GM18873 (cell line): Measurements from ENCODE around the gene FLAD1.

Source experiments
- ATAC-seq: cut with Tn5 transposase; IDR thresholded peaks from one replicate; pipeline ENCODE4 v1.9.1; 2021; ENCODE audit warnings: mild to moderate bottlenecking, moderate library complexity, moderate number of reproducible peaks; ENCODE audit not compliant: unreplicated experiment, low FRiP score

Gene FLAD1

GRCh38 chr1:155002464-155003226 is 19.5 kb downstream of the FLAD1 start, which contains the start of gene ZBTB7B:
Gene ZBTB7B (plus strand): TSS chr1:155002802. CDS start chr1:155014661, 11,859 bp downstream.
- no peak for ATAC-seq

- ATAC-seq: no peak
Observed at GRCh38 chr1:155003227-155003765, 20.2 kb downstream of the FLAD1 start.

- ATAC-seq: no peak
Observed at GRCh38 chr1:155003766-155004351, 20.7 kb downstream of the FLAD1 start.

GRCh38 chr1:155004352-155005075 is 21.4 kb downstream of the FLAD1 start:
- no peak for ATAC-seq

- no peak for ATAC-seq
Observed at GRCh38 chr1:155005076-155006011, 22.2 kb downstream of the FLAD1 start.

- no peak for ATAC-seq
Observed at GRCh38 chr1:155006601-155007101, 23.5 kb downstream of the FLAD1 start.

GRCh38 chr1:155007251-155007828 is 24.2 kb downstream of the FLAD1 start:
- ATAC-seq: no peak

GRCh38 chr1:155008015-155008941 is 25.1 kb downstream of the FLAD1 start:
- no peak for ATAC-seq

- no peak for ATAC-seq
Observed at GRCh38 chr1:155009221-155009711, 26.1 kb downstream of the FLAD1 start.

- no peak for ATAC-seq
Observed at GRCh38 chr1:155009742-155010141, 26.6 kb downstream of the FLAD1 start.

- ATAC-seq: no peak
Observed at GRCh38 chr1:155010211-155010918, 27.2 kb downstream of the FLAD1 start.

GRCh38 chr1:155011004-155011416 is 27.9 kb downstream of the FLAD1 start:
- no peak for ATAC-seq

- ATAC-seq: no peak
Observed at GRCh38 chr1:155011437-155012025, 28.4 kb downstream of the FLAD1 start.

- no peak for ATAC-seq
Observed at GRCh38 chr1:155012026-155012546, 28.9 kb downstream of the FLAD1 start.

GRCh38 chr1:155012776-155013602 is 29.8 kb downstream of the FLAD1 start:
- no peak for ATAC-seq

- no peak for ATAC-seq
Observed at GRCh38 chr1:155013632-155014031, 30.5 kb downstream of the FLAD1 start.
